Effector memory CD4-positive, alpha-beta T cell (primary cell): ENCODE results near the gene N4BP3.
A peak's percentile ranks its signal among the peaks of the same experiment; 100 is the strongest.
"Not testable (repeated sequence)": the region's sequence is repeated elsewhere in the genome, so short reads cannot be mapped to it uniquely, and the experiment has no call there.

Experiments used
- DNase-seq, 3 donors: peaks; one replicate each; pipeline ENCODE4 v3.0.0-alpha.2; 2020
- H3K27ac ChIP-seq: 2 replicates; pipeline ENCODE4 v1.7.0; 2013; ENCODE audit warnings: mild to moderate bottlenecking, low read length, moderate library complexity; ENCODE audit not compliant: insufficient read depth, poor library complexity, severe bottlenecking
- H3K27me3 ChIP-seq: replicated peaks from 2 replicates; pipeline ENCODE4 v1.7.0; 2013; ENCODE audit warnings: mild to moderate bottlenecking, low read length; ENCODE audit not compliant: insufficient read depth, control insufficient read depth, poor library complexity, severe bottlenecking
- H3K36me3 ChIP-seq: 2 replicates; pipeline ENCODE4 v1.7.0; 2013; ENCODE audit warnings: mild to moderate bottlenecking, low read length, moderate library complexity; ENCODE audit not compliant: control insufficient read depth, insufficient read depth
- H3K4me1 ChIP-seq: 2 replicates; pipeline ENCODE4 v1.7.0; 2013; ENCODE audit warnings: low read length, mild to moderate bottlenecking; ENCODE audit not compliant: control insufficient read depth, insufficient read depth, poor library complexity, severe bottlenecking
- H3K4me3 ChIP-seq: 2 replicates; pipeline ENCODE4 v1.7.0; 2013; ENCODE audit warnings: low read length, low read depth, mild to moderate bottlenecking; ENCODE audit not compliant: insufficient read depth, poor library complexity, severe bottlenecking
- H3K9me3 ChIP-seq: 2 replicates; pipeline ENCODE4 v1.7.0; 2013; ENCODE audit warnings: mild to moderate bottlenecking, low read length, moderate library complexity; ENCODE audit not compliant: control insufficient read depth
- total RNA-seq, 3 donors: gene quantifications; one replicate each; lab custom pipeline; 2026; lab: John Stamatoyannopoulos, UW

N4BP3 gene, protein sequence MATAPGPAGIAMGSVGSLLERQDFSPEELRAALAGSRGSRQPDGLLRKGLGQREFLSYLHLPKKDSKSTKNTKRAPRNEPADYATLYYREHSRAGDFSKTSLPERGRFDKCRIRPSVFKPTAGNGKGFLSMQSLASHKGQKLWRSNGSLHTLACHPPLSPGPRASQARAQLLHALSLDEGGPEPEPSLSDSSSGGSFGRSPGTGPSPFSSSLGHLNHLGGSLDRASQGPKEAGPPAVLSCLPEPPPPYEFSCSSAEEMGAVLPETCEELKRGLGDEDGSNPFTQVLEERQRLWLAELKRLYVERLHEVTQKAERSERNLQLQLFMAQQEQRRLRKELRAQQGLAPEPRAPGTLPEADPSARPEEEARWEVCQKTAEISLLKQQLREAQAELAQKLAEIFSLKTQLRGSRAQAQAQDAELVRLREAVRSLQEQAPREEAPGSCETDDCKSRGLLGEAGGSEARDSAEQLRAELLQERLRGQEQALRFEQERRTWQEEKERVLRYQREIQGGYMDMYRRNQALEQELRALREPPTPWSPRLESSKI
- total RNA-seq, result 18.8 to 60.8 (median 20.9) reads per million in 3 donors

GRCh38 chr5:178113141-178113787 is at the start of gene N4BP3:
TSS of gene N4BP3 (plus strand) at chr5:178113532. CDS start at chr5:178119584, 6,052 bp downstream.
- Histone ChIP-seq H3K27ac (peak within 1 kb of the TSS; percentile 42), H3K4me3 (peak within 1 kb of the TSS; percentile 76), H3K9me3 (no peaks in the 10 kb centered on the region), H3K4me1 (peaks cover 37% of the 10 kb centered on the region), H3K27me3 (no peaks in the 10 kb centered on the region), H3K36me3 (no peaks in the 10 kb centered on the region)
- DNase-seq, result peak; percentile 73 to 81 (median 74)

DNA sequence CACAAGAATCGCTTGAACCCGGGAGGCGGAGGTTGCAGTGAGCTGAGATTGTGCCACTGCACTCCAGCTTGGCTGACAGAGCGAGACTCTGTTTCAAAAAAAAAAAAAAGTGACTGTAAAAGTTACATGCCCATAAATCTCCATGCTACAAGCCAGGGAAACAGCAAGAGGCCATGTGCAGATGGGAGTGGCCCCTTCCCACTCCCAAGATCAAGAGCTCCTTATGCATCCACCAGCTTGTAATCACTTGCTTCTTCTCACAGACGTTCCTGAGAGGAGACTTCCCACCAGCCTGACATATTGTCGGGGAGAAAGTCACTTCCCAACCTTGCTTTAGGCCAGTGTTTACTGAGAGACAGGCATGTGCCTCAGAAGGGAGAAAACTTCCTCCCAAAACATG is 45.6 kb upstream of the N4BP3 start:
- Histone ChIP-seq H3K27ac (no peak overlapping the region), H3K4me1 (no peaks in the 10 kb centered on the region), H3K9me3 (no peaks in the 10 kb centered on the region), H3K4me3 (no peak overlapping the region), H3K36me3 (no peaks in the 10 kb centered on the region), H3K27me3 (no peaks in the 10 kb centered on the region)
- no peak for DNase-seq

GRCh38 chr5:178068293-178068692 is 45.0 kb upstream of the N4BP3 start:
- no peaks in the 10 kb centered on the region for H3K27me3 ChIP-seq
- no peaks in the 10 kb centered on the region for H3K36me3 ChIP-seq
- H3K27ac ChIP-seq, result no peak overlapping the region
- no peak overlapping the region for H3K4me3 ChIP-seq
- H3K4me1 ChIP-seq, result no peaks in the 10 kb centered on the region
- no peaks in the 10 kb centered on the region for H3K9me3 ChIP-seq
- DNase-seq, result no peak

DNA sequence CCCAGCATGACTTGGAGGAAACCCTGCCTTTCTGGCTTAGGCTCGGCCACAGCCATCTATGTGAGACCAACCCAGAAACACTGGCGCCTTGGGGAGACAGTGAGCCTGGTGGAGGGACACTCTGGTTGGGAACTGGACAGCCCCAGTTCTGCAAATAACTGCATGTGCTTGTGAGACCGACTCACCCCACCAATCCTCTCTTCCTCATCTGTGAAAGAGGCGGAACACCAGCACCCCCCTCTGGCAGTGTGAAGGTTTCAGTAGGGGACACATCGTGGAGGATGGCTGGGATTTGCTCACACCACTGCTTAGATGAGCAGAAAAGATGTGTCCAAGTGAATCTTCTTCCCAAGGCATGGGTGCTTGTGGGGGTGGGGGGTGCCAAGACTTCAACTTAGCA is 43.4 kb upstream of the N4BP3 start:
- Histone ChIP-seq H3K4me3 (no peak overlapping the region), H3K4me1 (no peaks in the 10 kb centered on the region), H3K27ac (no peak overlapping the region), H3K27me3 (no peaks in the 10 kb centered on the region), H3K9me3 (no peaks in the 10 kb centered on the region), H3K36me3 (no peaks in the 10 kb centered on the region)
- DNase-seq, result no peak

- no peak overlapping the region for H3K27ac ChIP-seq
- DNase-seq, result no peak
- no peak overlapping the region for H3K4me3 ChIP-seq
- H3K27me3 ChIP-seq, result no peaks in the 10 kb centered on the region
- no peaks in the 10 kb centered on the region for H3K4me1 ChIP-seq
- H3K9me3 ChIP-seq, result no peaks in the 10 kb centered on the region
- no peaks in the 10 kb centered on the region for H3K36me3 ChIP-seq
Measured at GRCh38 chr5:178071108-178071507, 42.2 kb upstream of the N4BP3 start.

DNA sequence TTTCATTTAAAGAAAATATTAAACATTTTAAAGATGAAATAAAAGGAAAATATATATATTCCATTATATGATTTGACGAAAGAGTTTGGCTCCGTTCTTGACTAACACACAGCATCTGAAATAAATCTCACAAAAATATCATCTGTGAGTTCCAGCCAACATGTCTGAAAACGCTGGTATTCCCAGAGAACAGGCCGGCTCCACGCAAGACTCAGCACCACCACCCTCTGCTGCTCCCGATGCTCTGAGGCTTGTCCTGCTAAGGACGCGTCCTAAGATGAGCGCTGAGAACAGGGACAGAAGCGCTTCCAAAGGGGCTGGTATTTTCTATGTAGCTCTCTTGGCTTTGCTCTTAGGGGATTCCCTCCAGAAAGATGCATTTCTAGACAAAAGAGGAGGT is 40.6 kb upstream of the N4BP3 start:
- H3K4me3 ChIP-seq, result no peak overlapping the region
- H3K27ac ChIP-seq, result no peak overlapping the region
- no peaks in the 10 kb centered on the region for H3K4me1 ChIP-seq
- no peaks in the 10 kb centered on the region for H3K9me3 ChIP-seq
- H3K27me3 ChIP-seq, result no peaks in the 10 kb centered on the region
- H3K36me3 ChIP-seq, result no peaks in the 10 kb centered on the region
- DNase-seq, result no peak

DNA sequence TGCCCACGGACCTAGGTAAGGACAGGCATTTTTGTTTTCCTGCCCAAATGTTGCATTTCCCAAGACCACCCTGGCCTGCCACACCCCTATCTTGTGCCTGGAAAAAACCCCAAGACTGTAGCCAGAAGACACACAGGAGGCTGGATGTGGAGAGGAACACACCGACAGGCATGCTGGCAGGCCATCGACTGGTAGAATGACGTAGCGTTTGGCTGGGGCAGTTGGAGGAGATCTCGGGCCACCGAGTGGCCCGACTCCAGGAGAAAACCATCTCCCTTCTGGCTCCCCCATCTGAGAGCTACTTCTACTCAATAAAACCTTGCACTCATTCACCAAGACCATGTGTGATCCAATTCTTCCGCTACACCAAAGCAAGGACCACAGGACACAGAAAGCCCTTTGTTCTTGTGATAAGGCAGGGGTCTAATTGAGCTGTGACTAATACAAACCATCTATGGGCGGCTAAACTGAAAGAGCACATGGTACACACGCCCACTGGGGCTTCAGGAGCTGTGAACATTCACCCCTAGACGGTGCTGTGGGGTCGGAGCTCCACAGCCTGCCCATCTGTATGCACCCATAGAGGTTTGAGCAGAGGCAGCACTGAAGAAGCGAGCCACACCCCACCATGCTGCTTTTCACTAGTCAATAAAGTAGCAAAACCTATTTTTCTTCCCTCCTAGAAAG is 38.9 kb upstream of the N4BP3 start:
- DNase-seq, result no peak

DNA sequence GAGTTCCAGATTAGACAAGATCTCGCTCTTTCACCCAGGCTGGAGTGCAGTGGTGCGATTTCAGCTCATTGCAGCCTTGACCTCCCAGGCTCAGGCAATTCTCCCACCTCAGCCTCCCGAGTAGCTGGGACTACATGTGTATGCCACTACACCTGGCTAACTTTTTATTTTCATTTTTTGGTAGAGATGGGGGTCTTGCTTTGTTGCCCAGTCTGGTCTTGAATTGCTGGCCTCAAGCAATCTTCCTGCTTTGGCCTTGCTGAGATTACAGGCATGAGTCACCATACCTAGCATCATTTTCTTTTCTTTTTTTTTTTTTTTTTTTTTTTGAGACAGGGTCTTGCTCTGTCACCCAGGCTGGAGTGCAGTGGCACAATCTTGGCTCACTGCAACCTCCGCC is 36.4 kb upstream of the N4BP3 start:
- H3K4me1 ChIP-seq, H3K4me3 ChIP-seq, DNase-seq, H3K9me3 ChIP-seq, H3K27ac ChIP-seq, H3K36me3 ChIP-seq, H3K27me3 ChIP-seq: not testable (repeated sequence)

More for the DNA sequence above, 38.9 kb upstream of the N4BP3 start:
- H3K9me3 ChIP-seq, result no peaks in the 10 kb centered on the region
- H3K4me1 ChIP-seq, result no peaks in the 10 kb centered on the region
- H3K36me3 ChIP-seq, result no peaks in the 10 kb centered on the region
- no peaks in the 10 kb centered on the region for H3K27me3 ChIP-seq
- H3K4me3 ChIP-seq, result no peak overlapping the region
- H3K27ac ChIP-seq, result no peak overlapping the region

DNA sequence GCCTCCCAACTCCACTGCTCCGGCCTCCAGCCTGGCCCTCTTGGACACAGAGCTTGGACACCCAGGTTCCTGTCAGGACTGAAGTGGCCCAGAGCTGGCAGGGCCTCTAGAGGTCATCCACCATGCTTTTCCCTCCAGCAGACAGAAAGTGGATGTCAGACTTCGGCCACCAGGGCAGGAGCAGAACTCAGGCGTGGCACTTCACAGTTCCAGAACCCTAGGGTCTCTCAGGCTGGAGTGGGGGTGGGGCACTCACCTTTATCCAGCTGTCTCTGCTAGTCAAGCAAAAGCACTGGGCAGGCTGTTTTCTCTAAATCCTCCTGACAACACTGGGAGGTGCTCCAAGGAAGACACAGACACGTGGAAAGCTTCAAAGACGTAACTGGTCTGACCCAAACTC is 35.6 kb upstream of the N4BP3 start:
- H3K4me1 ChIP-seq, result no peaks in the 10 kb centered on the region
- no peaks in the 10 kb centered on the region for H3K9me3 ChIP-seq

More for the DNA sequence above, 35.6 kb upstream of the N4BP3 start:
- Histone ChIP-seq H3K27me3 (no peaks in the 10 kb centered on the region), H3K27ac (no peak overlapping the region), H3K36me3 (no peaks in the 10 kb centered on the region), H3K4me3 (no peak overlapping the region)
- no peak for DNase-seq
